Glomerular endothelial cell (primary cell): ENCODE data around the gene FAM234B. TPM values are rescaled to one million over a fixed set of nuclear protein-coding genes. Genes with fewer than 3 reads are reported as not detected.

ENCODE experiments used
- DNase-seq: peaks from one replicate; pipeline ENCODE4 v3.0.0-alpha.2; 2011; ENCODE audit warnings: low read depth, low spot score; ENCODE audit errors: extremely low read depth
- total RNA-seq: library from RNA; depleted of rRNA; stranded (reverse); fragments of >200 nt; gene quantifications from 2 replicates; pipeline ENCODE4 v1.2.3, GENCODE V29; 2015

FAM234B gene
- 5.6 and 6.8 TPM in 2 replicates for total RNA-seq

GRCh38 chr12:13044002-13044905, at the start of gene FAM234B:
Gene FAM234B (plus strand): TSS chr12:13044381. CDS start chr12:13044404, 23 bp downstream.
- no peak for DNase-seq

- no peak for DNase-seq
These were observed 49.1 kb upstream of the FAM234B start for GRCh38 chr12:12995088-12995487.

- DNase-seq = no peak
These were observed 48.0 kb upstream of the FAM234B start for GRCh38 chr12:12996209-12996608.

GRCh38 chr12:12997156-12997555, 47.0 kb upstream of the FAM234B start:
- DNase-seq = no peak

GRCh38 chr12:12997734-12998133, 46.4 kb upstream of the FAM234B start:
- no peak for DNase-seq

- no peak for DNase-seq
These were observed 45.9 kb upstream of the FAM234B start for GRCh38 chr12:12998248-12998647.

GRCh38 chr12:12999271-12999958, 44.8 kb upstream of the FAM234B start:
- DNase-seq = no peak

- no peak for DNase-seq
These were observed 44.1 kb upstream of the FAM234B start, which contains the start of gene HEBP1 for GRCh38 chr12:12999959-13000615. Gene HEBP1 (minus strand): TSS chr12:13000265. CDS start chr12:13000114, 151 bp downstream.

- no peak for DNase-seq
These were observed 43.6 kb upstream of the FAM234B start for GRCh38 chr12:13000616-13000924.

GRCh38 chr12:13000925-13001774, 43.0 kb upstream of the FAM234B start:
- DNase-seq = no peak

GRCh38 chr12:13001775-13002040, 42.5 kb upstream of the FAM234B start:
- no peak for DNase-seq

GRCh38 chr12:13002301-13003097, 41.7 kb upstream of the FAM234B start:
- DNase-seq = no peak

- DNase-seq = no peak
These were observed 39.8 kb upstream of the FAM234B start for GRCh38 chr12:13004361-13004760.

- no peak for DNase-seq
These were observed 39.2 kb upstream of the FAM234B start for GRCh38 chr12:13004986-13005385.

GRCh38 chr12:13005649-13006048, 38.5 kb upstream of the FAM234B start:
- no peak for DNase-seq

GRCh38 chr12:13007496-13008233, 36.5 kb upstream of the FAM234B start:
- no peak for DNase-seq

- DNase-seq = no peak
These were observed 35.3 kb upstream of the FAM234B start for GRCh38 chr12:13008741-13009380.

- DNase-seq = no peak
These were observed 33.1 kb upstream of the FAM234B start for GRCh38 chr12:13011098-13011497.

- no peak for DNase-seq
These were observed 21.3 kb upstream of the FAM234B start for GRCh38 chr12:13022851-13023271.
